IPS-20b (cell line): Measurements from ENCODE around the gene PFKP.
A peak's percentile ranks its signal among the peaks of the same experiment; 100 is the strongest.
"Not testable (repeated sequence)": the region's sequence is repeated elsewhere in the genome, so short reads cannot be mapped to it uniquely, and the experiment has no call there.

Source experiments
- H3K27ac ChIP-seq: one replicate; pipeline ENCODE4 v1.5.1; 2013; ENCODE audit warnings: low read length
- H3K27me3 ChIP-seq: 2 replicates; pipeline ENCODE4 v1.6.1; 2013; ENCODE audit warnings: mild to moderate bottlenecking, low read length, inconsistent platforms; ENCODE audit not compliant: insufficient read depth
- H3K36me3 ChIP-seq: 2 replicates; pipeline ENCODE4 v1.6.1; 2013; ENCODE audit warnings: low read depth, mild to moderate bottlenecking, inconsistent platforms, low read length, moderate library complexity; ENCODE audit not compliant: insufficient read depth
- H3K4me1 ChIP-seq: 2 replicates; pipeline ENCODE4 v1.6.1; 2013; ENCODE audit warnings: mild to moderate bottlenecking, control low read depth, inconsistent platforms, low read length, moderate library complexity; ENCODE audit not compliant: insufficient read depth
- H3K4me3 ChIP-seq: 2 replicates; pipeline ENCODE4 v1.5.1; 2013; ENCODE audit warnings: mild to moderate bottlenecking, low read length, inconsistent platforms
- H3K9ac ChIP-seq: 2 replicates; pipeline ENCODE4 v1.6.1; 2013; ENCODE audit warnings: low read depth, mild to moderate bottlenecking, inconsistent platforms, low read length, moderate library complexity
- H3K9me3 ChIP-seq: 2 replicates; pipeline ENCODE4 v1.6.1; 2013; ENCODE audit warnings: mild to moderate bottlenecking, low read depth, low read length, inconsistent platforms; ENCODE audit not compliant: insufficient read depth

The PFKP gene

DNA sequence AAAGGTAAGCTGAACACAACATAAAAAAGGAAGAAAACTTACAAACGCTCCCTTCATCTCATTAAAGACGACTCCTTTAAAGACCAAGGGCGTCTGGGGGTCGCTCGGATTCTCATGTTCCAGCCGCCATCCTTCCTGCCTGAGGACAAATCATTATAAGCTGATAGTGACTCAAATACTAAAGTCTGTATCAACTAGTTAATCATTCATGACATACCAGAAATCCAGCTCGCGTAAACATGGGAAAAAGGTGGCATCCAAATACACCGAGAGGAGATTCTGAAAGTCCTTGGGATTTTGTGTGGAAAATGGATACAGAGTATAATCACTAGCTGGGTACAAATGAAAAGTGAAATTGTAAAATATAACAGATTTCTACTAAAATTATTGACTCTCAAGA, 97.8 kb downstream of the PFKP start:
- Histone ChIP-seq H3K27me3 (no peaks in the 10 kb centered on the region), H3K36me3 (peaks cover 54% of the 10 kb centered on the region)

DNA sequence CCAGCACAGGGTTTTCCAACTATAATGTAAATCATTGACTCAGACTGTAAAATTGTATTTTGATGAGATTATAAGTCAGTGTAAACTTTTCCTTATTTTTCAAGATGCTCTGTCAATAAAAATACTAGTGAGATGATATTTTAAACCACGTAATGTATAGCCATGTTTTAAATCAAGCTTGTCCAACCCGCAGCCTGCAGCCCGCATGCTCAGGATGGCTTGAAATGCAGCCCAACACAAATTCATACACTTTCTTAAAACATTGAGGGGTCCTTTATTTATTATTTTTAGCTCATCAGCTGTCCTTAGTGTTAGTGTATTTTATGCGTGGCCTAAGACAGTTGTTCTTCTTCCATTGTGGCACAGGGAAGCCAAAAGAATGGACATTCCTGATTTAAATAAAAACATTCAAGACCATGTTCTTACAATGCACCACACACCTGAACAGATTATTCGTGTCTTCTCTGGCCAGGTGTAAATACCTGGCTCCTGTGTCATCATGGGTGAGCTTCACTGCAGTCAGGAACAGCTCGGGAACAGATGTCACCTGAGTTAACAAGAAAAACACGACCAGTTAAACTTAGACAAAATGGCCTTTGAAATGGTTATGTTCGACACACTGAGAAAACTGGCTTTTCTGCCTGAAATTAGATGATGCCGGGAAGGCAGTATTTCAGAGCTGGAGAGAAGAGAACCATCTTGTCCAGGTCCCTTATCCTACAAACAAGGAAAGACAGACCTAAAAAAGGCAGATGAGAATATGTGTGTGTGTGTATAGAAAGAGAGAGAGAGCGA, 99.3 kb downstream of the PFKP start:
- Histone ChIP-seq H3K27me3 (no peaks in the 10 kb centered on the region), H3K9ac (no peak overlapping the region), H3K9me3 (no peaks in the 10 kb centered on the region), H3K4me3 (no peak overlapping the region), H3K4me1 (no peaks in the 10 kb centered on the region), H3K27ac (no peak overlapping the region), H3K36me3 (peaks cover 54% of the 10 kb centered on the region)

More for the DNA sequence above, 97.8 kb downstream of the PFKP start:
- Histone ChIP-seq H3K4me1 (no peaks in the 10 kb centered on the region), H3K4me3 (no peak overlapping the region), H3K27ac (no peak overlapping the region), H3K9me3 (no peaks in the 10 kb centered on the region), H3K9ac (no peak overlapping the region)

DNA sequence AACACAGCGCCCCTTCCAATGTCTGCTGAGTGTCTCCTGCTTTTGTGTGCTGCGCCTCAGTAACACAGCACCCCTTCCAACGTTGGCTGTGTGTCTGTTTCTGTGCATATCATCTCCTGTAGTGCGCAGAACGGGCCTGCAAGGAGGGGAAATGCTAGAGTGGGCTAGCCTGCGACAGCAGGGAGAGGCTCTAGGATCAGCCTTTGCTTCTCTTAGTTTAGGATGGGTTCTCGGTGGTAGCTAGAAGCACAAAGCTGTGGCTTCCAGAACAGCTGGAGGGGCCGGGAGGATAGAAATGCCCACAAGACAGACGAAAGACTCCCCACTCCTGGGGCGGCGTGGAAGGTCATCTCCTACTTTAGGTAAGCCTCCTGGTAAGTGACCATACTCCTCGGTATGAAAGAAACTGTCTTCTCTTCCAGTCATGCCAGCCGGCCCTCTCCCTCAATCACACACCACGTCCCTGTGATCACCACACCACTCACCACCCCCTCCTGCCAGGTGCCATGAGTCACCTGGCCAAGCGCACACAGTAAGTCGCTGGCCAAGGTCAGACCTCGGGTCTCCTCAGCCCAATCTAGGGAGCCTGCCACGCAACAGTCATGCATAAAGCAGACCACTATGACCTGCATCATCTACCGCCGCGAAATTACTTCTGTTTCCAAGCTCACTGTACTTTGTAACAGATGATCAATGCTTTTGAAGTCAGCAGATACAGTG, 100.4 kb downstream of the PFKP start:
- H3K9ac ChIP-seq, result no peak overlapping the region
- no peak overlapping the region for H3K4me3 ChIP-seq
- H3K9me3 ChIP-seq, result no peaks in the 10 kb centered on the region
- H3K36me3 ChIP-seq, result peaks cover 51% of the 10 kb centered on the region
- no peaks in the 10 kb centered on the region for H3K4me1 ChIP-seq
- no peak overlapping the region for H3K27ac ChIP-seq
- H3K27me3 ChIP-seq, result no peaks in the 10 kb centered on the region

DNA sequence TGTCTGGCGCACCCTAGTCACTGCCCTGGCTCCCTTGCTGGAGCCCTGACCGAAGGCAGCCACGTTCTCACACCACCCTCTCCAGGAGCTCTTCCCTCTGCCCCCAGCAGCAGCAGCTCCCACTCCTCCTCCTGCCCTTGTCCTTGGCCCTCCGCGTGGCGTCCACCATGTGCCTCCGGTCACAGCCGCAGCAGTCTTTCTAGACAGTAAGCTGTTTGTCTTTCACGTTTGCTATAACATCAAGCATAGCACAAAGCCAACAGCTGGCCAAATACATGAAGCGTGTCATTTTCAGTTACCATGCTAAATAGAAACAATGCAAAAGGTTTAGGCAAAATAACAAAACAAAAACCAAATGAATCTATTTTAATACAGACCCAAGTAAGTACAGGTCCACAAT, 101.9 kb downstream of the PFKP start:
- Histone ChIP-seq H3K9me3 (no peaks in the 10 kb centered on the region), H3K27ac (no peak overlapping the region), H3K4me3 (no peak overlapping the region), H3K36me3 (peaks cover 43% of the 10 kb centered on the region), H3K9ac (no peak overlapping the region), H3K27me3 (no peaks in the 10 kb centered on the region), H3K4me1 (no peaks in the 10 kb centered on the region)

DNA sequence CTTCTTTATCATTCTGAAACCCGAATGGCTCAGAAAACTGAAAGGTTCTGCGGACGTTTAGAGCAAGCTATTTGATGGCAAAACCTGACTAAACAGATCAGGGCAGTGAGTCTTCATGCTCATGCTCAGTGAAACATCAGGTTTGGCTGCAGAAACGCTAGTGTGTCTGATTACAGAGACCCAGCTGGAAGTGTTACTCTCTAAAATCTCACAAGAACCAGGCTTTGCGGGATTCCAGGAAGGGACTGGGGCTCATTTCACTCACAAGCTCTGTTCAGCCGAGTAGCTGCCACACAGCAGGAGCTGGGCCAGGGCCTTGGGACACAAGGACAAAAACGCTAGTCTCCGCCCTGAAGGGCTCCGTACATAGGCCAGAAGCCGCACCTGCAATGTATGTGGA, 102.3 kb downstream of the PFKP start:
- Histone ChIP-seq H3K36me3 (peaks cover 41% of the 10 kb centered on the region), H3K9ac (no peak overlapping the region), H3K27ac (no peak overlapping the region), H3K27me3 (no peaks in the 10 kb centered on the region), H3K4me3 (no peak overlapping the region), H3K9me3 (no peaks in the 10 kb centered on the region), H3K4me1 (no peaks in the 10 kb centered on the region)

DNA sequence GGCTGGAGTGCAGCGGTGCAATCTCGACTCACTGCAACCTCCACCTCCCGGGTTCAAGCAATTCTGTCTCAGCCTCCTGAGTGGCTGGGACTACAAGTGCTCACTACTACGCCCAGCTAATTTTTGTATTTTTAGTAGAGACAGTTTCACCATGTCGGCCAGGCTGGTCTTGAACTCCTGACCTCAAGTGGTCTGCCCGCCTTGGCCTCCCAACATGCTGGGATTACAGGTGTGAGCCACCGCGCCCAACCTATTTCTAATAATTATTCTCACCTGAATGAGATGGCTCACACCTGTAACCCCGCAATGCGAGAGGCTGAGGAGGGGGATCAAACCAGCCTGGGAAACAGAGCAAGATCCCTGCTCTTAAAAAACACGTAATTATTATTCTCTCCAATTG, 104.1 kb downstream of the PFKP start:
- Histone ChIP-seq H3K4me3 (peak overlapping the region; percentile 91; the same call in 1 of the 2 replicates), H3K36me3 (peaks cover 25% of the 10 kb centered on the region)
- not testable (repeated sequence) for H3K27ac ChIP-seq, H3K9me3 ChIP-seq, H3K4me1 ChIP-seq, H3K27me3 ChIP-seq, H3K9ac ChIP-seq

DNA sequence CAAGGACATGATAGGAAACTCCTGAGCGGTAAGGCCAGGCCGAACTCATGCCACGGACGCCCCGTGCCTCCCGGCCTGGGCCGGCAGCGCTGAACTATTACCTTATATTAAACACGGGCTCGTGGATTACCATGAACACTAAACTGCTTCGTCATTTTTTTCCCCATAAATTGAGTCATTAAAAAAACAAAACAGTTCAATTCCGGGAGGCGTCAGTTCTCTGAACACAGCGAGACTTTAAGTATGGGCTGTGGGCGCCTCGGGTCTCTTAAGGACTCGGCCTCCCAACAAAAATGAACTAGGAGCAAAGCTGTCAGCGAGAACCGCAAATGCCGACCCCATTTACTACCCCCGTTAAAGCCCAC, 104.7 kb downstream of the PFKP start:
- Histone ChIP-seq H3K27me3 (no peaks in the 10 kb centered on the region), H3K4me3 (peak overlapping the region; percentile 91), H3K27ac (no peak overlapping the region), H3K9me3 (no peaks in the 10 kb centered on the region), H3K4me1 (no peaks in the 10 kb centered on the region), H3K9ac (peak overlapping the region; percentile 75; the same call in 1 of the 2 replicates), H3K36me3 (peaks cover 19% of the 10 kb centered on the region)

DNA sequence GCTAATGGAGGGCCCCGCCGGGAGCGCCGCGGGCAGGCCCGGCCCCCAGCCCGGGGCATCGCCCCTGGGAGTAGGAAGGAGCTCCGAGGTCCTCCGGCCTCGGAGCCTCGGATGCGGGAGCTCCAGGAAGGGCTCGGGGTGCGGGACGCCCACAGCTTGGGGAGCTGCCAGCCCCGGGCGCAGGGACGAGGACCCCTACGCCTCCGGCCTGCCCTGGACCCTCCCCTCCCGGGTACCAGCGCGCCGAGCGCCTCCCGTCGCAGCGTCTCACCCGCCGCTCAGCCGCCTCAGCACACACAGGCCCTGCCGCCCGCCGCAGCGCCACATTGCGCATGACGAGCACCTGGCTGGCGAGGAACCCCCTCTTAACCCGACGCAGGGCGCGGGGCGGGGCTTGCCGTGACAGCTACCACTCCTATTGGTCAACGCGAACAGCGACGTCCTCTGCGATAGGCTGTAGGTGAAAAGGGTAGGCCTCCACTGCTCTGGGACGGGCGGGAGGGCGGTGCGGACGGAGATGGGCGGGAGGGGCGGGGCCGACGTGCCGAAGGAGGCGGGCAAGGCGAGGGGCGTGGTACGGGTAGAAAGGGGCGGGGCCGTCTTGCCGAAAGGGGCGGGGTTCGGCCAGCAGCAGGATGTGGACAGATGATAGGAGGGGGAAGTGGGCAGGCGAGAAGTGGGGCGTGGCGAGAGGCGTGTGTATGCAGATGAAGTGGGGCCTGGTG, 105.3 kb downstream of the PFKP start, which contains the start of gene PITRM1:
Gene PITRM1 (minus strand): TSS at position 337 of the 725 bp plus-strand sequence. CDS start 10 bp downstream, at position 327.
- H3K4me1 ChIP-seq, result no peaks in the 10 kb centered on the region
- peaks cover 15% of the 10 kb centered on the region for H3K36me3 ChIP-seq
- H3K27ac ChIP-seq, result no peak within 1 kb of the TSS
- peak within 1 kb of the TSS; percentile 75; the same call in 1 of the 2 replicates for H3K9ac ChIP-seq
- H3K27me3 ChIP-seq, result no peaks in the 10 kb centered on the region
- H3K4me3 ChIP-seq, result peak within 1 kb of the TSS; percentile 91
- no peaks in the 10 kb centered on the region for H3K9me3 ChIP-seq

DNA sequence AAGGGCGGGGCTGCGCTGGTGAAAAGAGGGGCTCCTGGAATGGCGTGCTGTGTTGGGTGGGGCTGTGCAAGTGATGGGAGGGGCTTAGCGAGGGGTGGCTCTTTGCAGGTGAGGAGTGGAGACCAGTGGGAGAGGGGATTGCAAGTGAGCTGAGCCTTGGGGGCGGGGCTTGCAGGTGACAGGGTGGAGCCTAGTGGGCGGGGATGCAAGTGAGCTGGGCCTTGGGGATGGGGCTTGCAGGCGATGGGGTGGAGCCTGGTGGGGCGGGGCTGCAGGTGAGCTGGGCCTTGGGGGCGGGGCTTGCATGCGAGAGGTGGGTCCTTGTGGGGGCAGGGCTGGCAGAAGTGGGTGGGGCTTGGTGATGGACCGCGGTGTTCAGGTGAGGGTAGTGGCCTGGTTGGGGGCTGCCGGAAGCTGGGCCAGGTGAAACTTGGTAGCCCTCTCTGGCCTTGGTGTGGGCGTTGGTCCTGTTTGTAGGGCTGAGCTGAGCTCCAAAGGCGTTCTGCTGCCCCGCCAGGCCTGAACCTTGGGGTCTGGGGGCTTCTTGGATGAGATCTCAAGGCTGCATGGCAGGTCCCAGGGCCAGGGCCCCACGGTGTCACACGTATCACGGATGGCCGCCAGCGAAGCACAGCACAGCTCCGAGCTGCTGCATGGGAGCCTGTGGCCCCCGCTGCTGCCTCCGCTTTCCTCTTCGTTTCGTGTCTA, 106.0 kb downstream of the PFKP start:
- Histone ChIP-seq H3K36me3 (peaks cover 14% of the 10 kb centered on the region), H3K4me1 (no peaks in the 10 kb centered on the region), H3K27me3 (no peaks in the 10 kb centered on the region; the same call in 1 of the 2 replicates), H3K4me3 (peak overlapping the region; percentile 45; the same call in 1 of the 2 replicates), H3K9ac (no peak overlapping the region), H3K27ac (no peak overlapping the region), H3K9me3 (no peaks in the 10 kb centered on the region)

DNA sequence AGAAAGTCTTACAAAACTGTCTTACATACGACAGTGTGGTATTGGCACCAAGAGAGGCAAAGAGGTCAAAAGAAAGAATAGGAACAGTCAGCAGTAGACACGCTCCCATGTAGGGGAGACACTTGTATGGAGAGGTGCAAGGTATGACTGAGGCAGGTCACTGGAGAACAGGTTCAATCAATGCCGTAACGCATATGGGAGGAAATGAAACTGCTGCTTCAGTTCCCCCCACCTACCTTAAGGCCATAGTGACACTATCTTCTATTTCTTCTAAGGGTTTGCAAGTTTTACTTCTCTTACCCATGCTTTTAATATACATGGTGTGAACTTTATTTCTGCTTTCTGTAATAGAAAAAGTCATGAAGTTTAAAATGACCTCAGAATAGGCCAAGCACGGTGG, 110.7 kb downstream of the PFKP start:
- Histone ChIP-seq H3K4me3 (no peak overlapping the region), H3K36me3 (no peaks in the 10 kb centered on the region), H3K9me3 (no peaks in the 10 kb centered on the region), H3K27ac (no peak overlapping the region), H3K4me1 (peaks cover 7% of the 10 kb centered on the region; the same call in 1 of the 2 replicates), H3K9ac (no peak overlapping the region), H3K27me3 (no peaks in the 10 kb centered on the region; the same call in 1 of the 2 replicates)

DNA sequence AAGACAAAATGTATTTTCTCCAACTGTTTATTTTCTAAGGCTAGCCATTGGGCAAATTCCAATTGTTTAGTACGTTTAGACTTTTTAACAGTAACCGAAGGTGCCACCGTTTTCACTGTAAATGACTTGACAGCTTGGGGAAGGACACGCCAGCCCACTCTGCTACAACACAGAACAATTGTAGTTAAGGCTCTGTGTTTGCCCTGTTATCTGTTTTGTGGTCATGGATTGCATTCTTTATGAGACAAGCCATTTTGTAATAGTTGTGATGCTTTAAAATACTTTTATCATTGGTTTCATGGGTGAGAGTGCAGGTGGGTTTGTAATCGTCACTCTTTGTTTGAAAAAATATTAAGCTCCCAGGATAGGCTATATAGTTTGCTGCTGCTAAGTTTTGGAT, 111.8 kb downstream of the PFKP start:
- H3K36me3 ChIP-seq, result no peaks in the 10 kb centered on the region
- H3K9me3 ChIP-seq, result no peaks in the 10 kb centered on the region
- peaks cover 11% of the 10 kb centered on the region; the same call in 1 of the 2 replicates for H3K4me1 ChIP-seq
- no peak overlapping the region for H3K27ac ChIP-seq
- no peak overlapping the region for H3K4me3 ChIP-seq
- H3K27me3 ChIP-seq, result no peaks in the 10 kb centered on the region; the same call in 1 of the 2 replicates
- no peak overlapping the region for H3K9ac ChIP-seq
